Measurements from ENCODE around the gene PCCA. TPM values are rescaled to one million over a fixed set of nuclear protein-coding genes. Genes with fewer than 3 reads are reported as not detected.
A peak's percentile ranks its signal among the peaks of the same experiment; 100 is the strongest.

The PCCA gene
- total and polyA plus RNA-seq, 2 of the 13 experiments (the other 11 are each of a cell fraction or from before 2014, with no cell fraction given) = 15.0 to 32.2 TPM

- in situ Hi-C loops (cut with HindIII; ENCODE audit: extremely low pct_ligation_motif_present, low pct_unique_long_range_greater_than_20kb) (no loop called here), intact Hi-C loops (cut with micrococcal nuclease; ENCODE audit: unreplicated experiment) (no loop called here)
- Histone ChIP-seq H3K27me3 (ENCODE audit: control insufficient read depth in 1 of 2, insufficient read depth in 2 of 2, low read length in 2 of 2) (no peaks in the 10 kb centered on the region), H2AFZ (ENCODE audit: low read length) (no peak overlapping the region), H3K9ac (ENCODE audit: insufficient read depth, low read depth, low read length) (no peak overlapping the region), H3K27ac (ENCODE audit: extremely low read length, insufficient read depth, low read length) (no peak overlapping the region), H3K36me3 (replicated peaks in 1 of 2; ENCODE audit: control insufficient read depth in 1 of 2, insufficient read depth in 2 of 2, low read length in 2 of 2) (no peaks in the 10 kb centered on the region), H3K9me3 (ENCODE audit: low read length) (no peaks in the 10 kb centered on the region), H3K4me3 (replicated peaks in 1 of 3; ENCODE audit: insufficient read depth in 1 of 3, low read depth in 2 of 3, low read length in 3 of 3) (no peak overlapping the region), H4K20me1 (ENCODE audit: insufficient read depth, low read length) (no peaks in the 10 kb centered on the region), H3K4me1 (ENCODE audit: insufficient read depth, low read length) (0 out of 2 replicates have a peak, but pooled peaks cover 5% of the 10 kb centered on the region), H3K79me2 (ENCODE audit: insufficient read depth, low read length) (no peaks in the 10 kb centered on the region), H3K4me2 (ENCODE audit: low read depth, low read length) (no peak overlapping the region)
- DNase-seq (ENCODE audit: low spot score) = no peak
- POLR2A ChIA-PET = no interaction called here
- no peak for ATAC-seq
- TF ChIP-seq ESRRA (CRISPR knock-in tag; IDR thresholded peaks at IDR 0.05; ENCODE audit: low read depth) (no peak), ZNF652 (CRISPR knock-in tag; IDR thresholded peaks at IDR 0.05; ENCODE audit: borderline replicate concordance, low read depth) (peak; percentile 85)
- no peak for FAIRE-seq
- BruUV-seq (replicated peaks) = no TSS peak
- 49% methylated on average over 3 of the region's 3 CpGs for WGBS (ENCODE audit: low lambda C conversion rate)
- CTCF ChIA-PET (ENCODE audit: low intra/inter-chr PET ratio, low total read pairs) = no interaction called here
Observed at GRCh38 chr13:100349594-100349993, 260.7 kb downstream of the PCCA start.

- intact Hi-C loops (cut with micrococcal nuclease; ENCODE audit: unreplicated experiment) = no loop called here
- Histone ChIP-seq H2AFZ (ENCODE audit: low read length) (no peak overlapping the region), H3K27me3 (ENCODE audit: control insufficient read depth in 1 of 2, insufficient read depth in 2 of 2, low read length in 2 of 2) (no peaks in the 10 kb centered on the region), H3K4me2 (ENCODE audit: low read depth, low read length) (no peak overlapping the region), H3K9ac (ENCODE audit: insufficient read depth, low read depth, low read length) (no peak overlapping the region), H3K79me2 (ENCODE audit: insufficient read depth, low read length) (no peaks in the 10 kb centered on the region), H4K20me1 (ENCODE audit: insufficient read depth, low read length) (no peaks in the 10 kb centered on the region), H3K4me3 (replicated peaks in 1 of 3; ENCODE audit: insufficient read depth in 1 of 3, low read depth in 2 of 3, low read length in 3 of 3) (no peak overlapping the region), H3K9me3 (ENCODE audit: low read length) (no peaks in the 10 kb centered on the region), H3K36me3 (replicated peaks in 1 of 2; ENCODE audit: control insufficient read depth in 1 of 2, insufficient read depth in 2 of 2, low read length in 2 of 2) (no peaks in the 10 kb centered on the region), H3K4me1 (ENCODE audit: insufficient read depth, low read length) (0 out of 2 replicates have a peak, but pooled peaks cover 5% of the 10 kb centered on the region), H3K27ac (ENCODE audit: extremely low read length, insufficient read depth, low read length) (no peak overlapping the region)
- DNase-seq (ENCODE audit: low spot score) (no peak), ATAC-seq (no peak), FAIRE-seq (no peak)
- in situ Hi-C loops (cut with HindIII; ENCODE audit: extremely low pct_ligation_motif_present, low pct_unique_long_range_greater_than_20kb) = no loop called here
- no TSS peak for BruUV-seq (replicated peaks)
- no peak for TF ChIP-seq ZNF564 (CRISPR knock-in tag; IDR thresholded peaks at IDR 0.05)
- ChIA-PET POLR2A (no interaction called here), CTCF (ENCODE audit: low intra/inter-chr PET ratio, low total read pairs) (no interaction called here)
Observed at GRCh38 chr13:100350601-100351000, 261.7 kb downstream of the PCCA start.

GRCh38 chr13:100356426-100356825 lies 267.5 kb downstream of the PCCA start:
- Histone ChIP-seq H3K36me3 (replicated peaks in 1 of 2; ENCODE audit: control insufficient read depth in 1 of 2, insufficient read depth in 2 of 2, low read length in 2 of 2) (no peaks in the 10 kb centered on the region), H3K9ac (ENCODE audit: insufficient read depth, low read depth, low read length) (no peak overlapping the region), H3K4me1 (ENCODE audit: insufficient read depth, low read length) (no peaks in the 10 kb centered on the region), H4K20me1 (ENCODE audit: insufficient read depth, low read length) (no peaks in the 10 kb centered on the region), H3K27me3 (ENCODE audit: control insufficient read depth in 1 of 2, insufficient read depth in 2 of 2, low read length in 2 of 2) (no peaks in the 10 kb centered on the region), H3K27ac (ENCODE audit: extremely low read length, insufficient read depth, low read length) (no peak overlapping the region), H3K4me3 (replicated peaks in 1 of 3; ENCODE audit: insufficient read depth in 1 of 3, low read depth in 2 of 3, low read length in 3 of 3) (no peak overlapping the region), H3K9me3 (ENCODE audit: low read length) (no peaks in the 10 kb centered on the region), H3K79me2 (ENCODE audit: insufficient read depth, low read length) (no peaks in the 10 kb centered on the region), H3K4me2 (ENCODE audit: low read depth, low read length) (no peak overlapping the region), H2AFZ (ENCODE audit: low read length) (no peak overlapping the region)
- DNase-seq (ENCODE audit: low spot score) (no peak), FAIRE-seq (no peak), ATAC-seq (no peak)
- ChIA-PET CTCF (ENCODE audit: low intra/inter-chr PET ratio, low total read pairs) (no interaction called here), POLR2A (no interaction called here)
- in situ Hi-C loops (cut with HindIII; ENCODE audit: extremely low pct_ligation_motif_present, low pct_unique_long_range_greater_than_20kb) (no loop called here), intact Hi-C loops (cut with micrococcal nuclease; ENCODE audit: unreplicated experiment) (no loop called here)
- no TSS peak for BruUV-seq (replicated peaks)
- WGBS (ENCODE audit: low lambda C conversion rate) = 93% methylated on average over 1 of the region's 1 CpG
- TF ChIP-seq ZNF18 (CRISPR knock-in tag; IDR thresholded peaks at IDR 0.05; ENCODE audit: insufficient replicate concordance) (no peak), FOXJ3 (CRISPR knock-in tag; IDR thresholded peaks at IDR 0.05; ENCODE audit: borderline replicate concordance) (no peak), AGO2 (optimal IDR thresholded peaks at IDR 0.05; ENCODE audit: low read depth, low read length) (no peak), IRF9 (CRISPR knock-in tag; IDR thresholded peaks at IDR 0.05; ENCODE audit: borderline replicate concordance) (no peak), ELF3 (CRISPR knock-in tag; IDR thresholded peaks at IDR 0.05) (no peak)
